Stimulated activated CD4-positive, alpha-beta T cell treated with anti-CD3 and anti-CD28 coated beads, Interleukin-2, amount 100 ng/mL, for 4 hours (primary cell): ENCODE results near the gene CHRDL2.
"Not testable (repeated sequence)": the region's sequence is repeated elsewhere in the genome, so short reads cannot be mapped to it uniquely, and the experiment has no call there.

Experiments used
- DNase-seq: peaks from one replicate; pipeline ENCODE4 v3.0.0-alpha.2; 2020; ENCODE audit warnings: low read depth

Gene CHRDL2

GRCh38 chr11:74731301-74732094, at the start of gene CHRDL2:
TSS of gene CHRDL2 (minus strand) at chr11:74731426. CDS start at chr11:74730888, 538 bp downstream.
- no peak for DNase-seq

DNA sequence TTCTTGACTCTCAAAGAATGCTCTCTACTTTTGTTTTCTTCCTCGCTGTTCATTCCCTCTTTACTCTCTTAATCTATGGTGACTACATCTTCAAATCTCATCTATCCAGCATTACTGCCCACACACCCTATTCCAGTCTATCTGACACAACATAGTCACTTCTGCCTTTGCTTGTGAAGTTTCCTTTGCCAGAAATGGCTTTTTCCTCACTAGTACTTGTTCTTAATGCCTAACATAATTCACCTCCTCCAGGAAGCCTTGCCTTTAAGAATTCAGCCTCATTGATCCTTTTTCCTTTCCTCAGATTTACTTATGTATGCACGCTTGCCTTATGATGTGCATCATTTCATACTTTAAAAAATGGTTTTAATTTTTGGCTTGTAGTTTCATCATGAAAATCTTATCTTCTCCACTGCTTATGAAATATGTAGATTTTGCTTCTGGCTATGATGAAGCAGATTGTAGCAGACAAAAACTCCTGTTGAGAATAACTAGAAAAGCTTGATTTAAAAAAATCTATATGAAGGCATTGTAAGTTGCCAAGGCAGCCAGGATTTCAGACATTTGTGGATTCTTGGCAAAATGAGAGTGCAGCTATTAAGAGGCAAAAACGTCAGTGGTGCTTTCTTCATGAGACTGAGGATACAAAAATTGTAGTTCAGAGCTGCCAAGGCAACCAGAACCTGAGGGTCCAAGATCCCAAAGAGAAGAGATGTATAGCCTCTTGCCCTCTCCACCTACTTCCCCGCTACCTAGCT, 49.2 kb upstream of the CHRDL2 start:
- no peak for DNase-seq

DNA sequence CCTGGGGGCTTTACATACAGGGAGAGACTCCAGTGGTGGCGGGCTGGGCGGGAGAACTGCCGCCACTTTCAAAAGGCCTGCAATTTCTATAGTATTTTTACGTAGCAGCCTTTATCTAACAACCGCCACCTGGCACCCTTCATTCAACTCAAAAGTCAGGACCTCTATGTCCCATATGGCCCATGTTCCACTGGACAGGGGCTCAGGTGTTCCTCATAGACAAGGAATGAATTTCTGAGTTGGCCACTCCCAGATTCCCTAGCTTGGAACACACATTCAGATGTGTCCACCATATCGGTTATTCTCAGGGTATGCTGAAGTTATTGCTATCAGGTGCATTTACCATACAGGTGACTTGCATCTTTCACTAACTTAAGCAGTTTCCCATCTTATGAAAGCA, 47.4 kb upstream of the CHRDL2 start:
- DNase-seq = no peak

DNA sequence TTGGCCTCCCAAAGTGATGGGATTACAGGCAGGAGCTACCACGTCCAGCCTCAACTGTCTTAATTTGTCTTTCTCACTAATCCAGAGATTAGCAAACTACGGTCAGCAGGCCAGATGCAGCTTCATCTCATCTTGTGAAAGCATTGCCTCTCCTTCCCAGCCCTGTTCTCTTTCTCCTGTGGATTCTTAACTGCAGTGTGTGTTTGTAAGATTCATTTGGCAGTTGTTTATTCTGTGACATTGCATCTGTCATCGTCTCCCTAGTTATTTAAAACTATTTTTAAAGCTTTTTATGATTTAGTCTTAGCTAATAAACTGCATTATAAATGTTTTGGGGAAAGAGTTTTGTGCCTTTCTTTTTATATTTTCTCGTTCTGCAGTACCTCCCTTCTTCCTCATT, 46.7 kb upstream of the CHRDL2 start:
- DNase-seq = no peak

DNA sequence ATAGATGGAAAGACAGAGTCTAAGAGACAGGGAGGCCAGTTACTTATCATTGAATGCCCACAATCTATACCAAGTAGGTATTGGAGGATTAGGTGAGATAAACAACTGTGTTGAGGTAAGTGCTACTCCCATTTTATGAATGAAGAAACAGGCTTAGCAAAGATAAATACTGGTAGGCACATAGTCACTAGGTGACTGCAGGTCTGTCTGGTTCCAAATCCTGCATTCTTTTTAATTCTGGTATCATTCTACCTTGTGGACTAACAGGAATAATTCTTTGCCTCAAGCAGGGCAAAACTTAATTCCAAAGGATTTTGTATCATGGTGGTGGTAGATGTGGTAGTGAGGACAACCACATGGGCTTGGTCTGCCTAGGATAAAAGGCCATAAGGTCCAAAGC, 45.8 kb upstream of the CHRDL2 start:
- no peak for DNase-seq

DNA sequence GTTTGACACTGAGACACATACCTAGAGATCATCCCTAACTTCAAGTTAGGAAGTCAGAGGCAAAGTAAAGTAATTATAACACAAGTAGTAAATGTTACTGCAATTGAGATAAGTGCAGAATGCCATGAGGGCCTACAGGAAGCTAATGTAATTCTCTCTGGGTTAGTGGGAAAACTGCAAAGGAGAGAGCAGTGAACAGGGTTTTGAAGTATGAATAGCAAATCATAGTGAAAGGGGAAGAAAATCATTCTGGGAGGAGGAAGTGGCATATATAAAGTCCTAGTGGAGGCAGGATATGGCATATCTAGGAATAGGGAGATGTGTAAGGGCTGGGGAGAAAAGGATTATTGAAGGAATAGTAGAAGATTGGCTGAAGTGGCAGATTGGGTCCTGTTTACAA, 45.3 kb upstream of the CHRDL2 start:
- no peak for DNase-seq

DNA sequence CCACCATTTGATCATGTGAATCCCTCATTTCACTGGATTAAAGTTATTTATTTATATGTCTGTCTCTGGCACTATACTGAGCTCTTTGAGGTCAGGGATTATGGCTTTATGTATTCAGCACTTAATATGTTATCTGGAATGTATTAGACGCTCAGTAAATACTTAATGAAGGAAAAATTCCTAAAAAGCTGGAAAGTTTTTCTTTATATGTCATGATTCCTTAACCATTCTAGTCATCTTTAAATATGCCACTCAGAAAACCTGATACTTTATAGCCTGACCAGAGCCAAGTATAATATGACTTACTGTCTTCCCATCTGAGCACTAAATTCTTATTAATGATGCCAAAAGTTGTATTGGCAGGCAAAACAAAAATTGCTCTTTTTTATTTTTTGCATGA, 44.5 kb upstream of the CHRDL2 start:
- DNase-seq = no peak

GRCh38 chr11:74773476-74773875, 42.2 kb upstream of the CHRDL2 start:
- no peak for DNase-seq

DNA sequence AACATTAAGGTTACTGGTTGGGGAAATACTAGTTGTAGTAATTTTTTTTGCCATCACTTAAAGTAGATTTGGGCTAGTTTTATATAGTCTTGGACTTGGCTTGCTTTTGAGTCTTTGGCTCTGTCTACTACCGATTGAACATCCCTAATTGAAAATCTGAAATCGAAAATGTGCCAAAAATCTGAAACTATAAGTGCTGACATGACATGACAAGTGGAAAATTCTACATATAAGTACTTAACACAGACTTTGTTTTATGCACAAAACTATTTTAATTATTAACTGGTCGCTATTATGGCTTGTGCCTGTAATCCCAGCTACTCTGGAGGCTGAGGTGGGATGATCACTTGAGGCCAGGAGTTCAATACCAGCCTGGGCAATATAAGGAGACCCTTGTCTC, 39.9 kb upstream of the CHRDL2 start:
- DNase-seq = no peak

- no peak for DNase-seq
Measured at GRCh38 chr11:74770456-74770855, 39.2 kb upstream of the CHRDL2 start.

DNA sequence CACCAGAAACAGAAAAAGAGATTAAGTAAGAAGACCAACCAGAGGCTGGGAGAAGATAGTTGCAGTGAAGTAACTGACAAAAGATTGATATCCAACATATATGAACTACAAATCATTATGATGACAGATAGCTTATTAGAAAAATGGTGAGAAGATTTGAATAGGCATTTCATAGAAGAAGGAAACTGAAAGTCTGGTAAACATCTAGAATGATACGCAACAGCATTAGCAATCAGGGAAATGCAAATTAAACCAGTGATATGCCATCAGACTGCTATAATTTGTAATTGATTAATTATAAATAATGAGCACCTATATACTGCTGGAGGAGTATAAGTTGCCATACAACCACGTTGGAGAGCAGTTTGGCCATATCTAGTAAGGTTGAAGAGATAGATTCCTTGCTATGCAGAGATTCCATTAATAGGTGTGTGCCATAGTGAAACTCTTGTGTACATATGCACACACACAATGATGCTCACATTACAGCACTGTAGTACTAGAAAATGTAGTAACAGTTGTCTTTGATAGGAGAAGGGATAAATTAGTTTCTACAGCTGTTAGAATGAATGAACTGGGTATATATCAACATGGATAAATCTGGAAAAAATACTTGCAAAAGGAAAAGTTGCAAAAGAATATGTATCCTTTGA, 38.0 kb upstream of the CHRDL2 start:
- DNase-seq = no peak

GRCh38 chr11:74768172-74768651, 37.0 kb upstream of the CHRDL2 start:
- not testable (repeated sequence) for DNase-seq

DNA sequence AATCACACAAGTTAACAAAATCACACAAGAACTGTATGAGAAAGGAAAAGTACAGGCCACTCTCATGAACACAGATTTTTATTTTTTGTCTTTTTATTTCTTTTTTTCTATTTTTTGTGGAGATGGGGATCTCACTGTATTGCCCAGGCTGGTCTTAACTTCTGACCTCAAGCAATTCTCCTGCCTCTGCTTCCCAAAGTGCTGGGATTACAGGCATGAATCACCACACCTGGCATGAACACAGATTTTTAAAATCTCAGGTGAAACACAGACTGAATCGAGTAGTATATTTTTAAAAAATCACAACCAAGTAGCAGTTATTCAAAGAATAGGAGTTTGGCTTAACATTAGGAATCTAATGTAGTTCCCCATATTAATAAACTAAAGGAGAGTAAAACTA, 35.7 kb upstream of the CHRDL2 start:
- DNase-seq = no peak

DNA sequence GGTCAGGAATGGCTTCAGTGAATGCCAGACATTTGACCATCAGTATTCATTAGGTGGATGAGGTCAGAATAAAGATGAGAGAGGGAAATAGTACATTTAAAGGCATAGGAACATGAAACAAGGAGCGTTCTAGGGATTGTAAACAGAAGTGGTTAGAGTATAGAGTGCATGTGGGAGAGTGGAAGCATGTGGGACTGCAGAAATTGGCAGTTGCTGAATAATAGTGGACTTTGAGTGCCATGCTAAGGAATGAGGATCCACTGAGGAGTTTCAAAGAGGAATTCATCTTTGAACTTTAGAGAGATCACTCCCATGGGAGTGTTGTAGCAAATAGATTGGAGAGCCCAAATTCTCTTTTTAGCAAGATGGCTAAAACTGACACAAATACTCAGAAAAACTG, 25.3 kb upstream of the CHRDL2 start:
- DNase-seq = no peak

DNA sequence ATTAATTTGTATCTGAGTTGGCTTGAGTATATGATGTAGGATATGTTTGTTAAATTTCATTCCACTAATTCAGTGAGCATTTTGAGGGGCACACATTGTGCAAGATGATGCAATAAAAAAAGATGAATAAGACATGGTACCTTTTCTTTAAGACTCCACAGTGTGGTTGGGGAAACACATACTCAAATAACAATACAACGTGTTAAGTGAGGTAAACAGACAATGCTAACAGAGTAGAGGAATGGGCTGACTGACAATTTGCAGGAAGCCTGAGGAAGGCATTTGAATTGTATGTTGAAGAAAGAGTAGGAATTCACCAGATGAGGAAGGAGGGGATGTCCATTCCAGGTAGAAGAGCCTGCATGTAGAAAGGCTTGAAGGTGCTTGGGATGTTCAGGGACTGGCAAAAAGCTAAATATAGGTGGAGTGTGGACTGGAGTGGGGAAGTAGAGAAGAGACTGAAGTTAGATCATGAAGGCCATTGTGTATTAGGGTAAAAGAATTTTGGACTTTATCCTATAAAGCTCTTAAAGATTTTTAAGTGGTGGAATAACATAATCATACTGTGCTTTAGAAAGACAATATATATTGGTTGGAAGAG, 24.3 kb upstream of the CHRDL2 start:
- no peak for DNase-seq

- no peak for DNase-seq
Measured at GRCh38 chr11:74754507-74755252, 23.5 kb upstream of the CHRDL2 start.

GRCh38 chr11:74751303-74751702, 20.1 kb upstream of the CHRDL2 start:
- DNase-seq = no peak

GRCh38 chr11:74750598-74750997, 19.4 kb upstream of the CHRDL2 start:
- not testable (repeated sequence) for DNase-seq

DNA sequence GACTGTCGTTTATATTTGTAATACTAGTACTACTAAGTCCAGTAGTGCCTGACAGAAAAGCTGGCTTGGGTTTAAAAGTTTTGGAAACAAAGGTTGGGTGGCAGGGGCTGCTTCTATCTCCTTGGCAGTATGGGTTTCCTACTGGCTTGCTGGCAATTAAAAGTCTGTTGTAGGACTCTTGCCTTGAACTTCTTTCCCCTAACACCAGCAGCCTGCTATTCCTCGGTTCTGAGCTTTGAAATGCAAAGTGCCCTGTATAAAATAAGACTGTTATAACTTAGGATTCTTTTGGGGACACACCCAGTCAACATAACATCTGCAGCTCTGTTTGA, 18.7 kb upstream of the CHRDL2 start:
- no peak for DNase-seq

GRCh38 chr11:74749127-74749964, 18.1 kb upstream of the CHRDL2 start:
- DNase-seq = peak; percentile 29
